GM18858 (cell line): ENCODE measurements around the gene DMRT2.

ENCODE experiments used
- ATAC-seq: cut with Tn5 transposase; IDR thresholded peaks from one replicate; pipeline ENCODE4 v1.9.1; 2021; ENCODE audit not compliant: unreplicated experiment

Gene DMRT2

GRCh38 chr9:1046639-1047572 is 3.3 kb upstream of the DMRT2 start:
- ATAC-seq: no peak

GRCh38 chr9:1047591-1048230 is 2.4 kb upstream of the DMRT2 start:
- no peak for ATAC-seq

- ATAC-seq: no peak
These were observed 1.9 kb upstream of the DMRT2 start for GRCh38 chr9:1048231-1048619.

- no peak for ATAC-seq
These were observed 1.3 kb upstream of the DMRT2 start for GRCh38 chr9:1048811-1049210.

GRCh38 chr9:1049641-1050040 is 516 bp upstream of the DMRT2 start:
- no peak for ATAC-seq

GRCh38 chr9:1051210-1051583 is 1.0 kb downstream of the DMRT2 start:
- ATAC-seq: no peak

GRCh38 chr9:1051584-1052275 is 1.6 kb downstream of the DMRT2 start:
- no peak for ATAC-seq

GRCh38 chr9:1052365-1053281 is 2.5 kb downstream of the DMRT2 start:
- no peak for ATAC-seq

- no peak for ATAC-seq
These were observed 3.1 kb downstream of the DMRT2 start for GRCh38 chr9:1053282-1053621.

- no peak for ATAC-seq
These were observed 3.8 kb downstream of the DMRT2 start for GRCh38 chr9:1053986-1054425.

- no peak for ATAC-seq
These were observed 5.0 kb downstream of the DMRT2 start for GRCh38 chr9:1055166-1055565.

- ATAC-seq: no peak
These were observed 7.8 kb downstream of the DMRT2 start for GRCh38 chr9:1057910-1058309.

- ATAC-seq: no peak
These were observed 8.8 kb downstream of the DMRT2 start for GRCh38 chr9:1058826-1059487.

- no peak for ATAC-seq
These were observed 15.0 kb downstream of the DMRT2 start for GRCh38 chr9:1065130-1065529.

GRCh38 chr9:1070692-1071091 is 20.5 kb downstream of the DMRT2 start:
- ATAC-seq: no peak

- ATAC-seq: no peak
These were observed 21.6 kb downstream of the DMRT2 start for GRCh38 chr9:1071730-1072129.

- no peak for ATAC-seq
These were observed 23.3 kb downstream of the DMRT2 start for GRCh38 chr9:1073497-1073896.

- ATAC-seq: no peak
These were observed 27.5 kb downstream of the DMRT2 start for GRCh38 chr9:1077616-1078015.

- ATAC-seq: no peak
These were observed 33.3 kb downstream of the DMRT2 start for GRCh38 chr9:1083325-1083913.

- no peak for ATAC-seq
These were observed 34.9 kb downstream of the DMRT2 start for GRCh38 chr9:1085086-1085485.
